Measurements from ENCODE around the gene PPP1R36.
A peak's percentile ranks its signal among the peaks of the same experiment; 100 is the strongest.
"Not testable (repeated sequence)": the region's sequence is repeated elsewhere in the genome, so short reads cannot be mapped to it uniquely, and the experiment has no call there.

The PPP1R36 gene

DNA sequence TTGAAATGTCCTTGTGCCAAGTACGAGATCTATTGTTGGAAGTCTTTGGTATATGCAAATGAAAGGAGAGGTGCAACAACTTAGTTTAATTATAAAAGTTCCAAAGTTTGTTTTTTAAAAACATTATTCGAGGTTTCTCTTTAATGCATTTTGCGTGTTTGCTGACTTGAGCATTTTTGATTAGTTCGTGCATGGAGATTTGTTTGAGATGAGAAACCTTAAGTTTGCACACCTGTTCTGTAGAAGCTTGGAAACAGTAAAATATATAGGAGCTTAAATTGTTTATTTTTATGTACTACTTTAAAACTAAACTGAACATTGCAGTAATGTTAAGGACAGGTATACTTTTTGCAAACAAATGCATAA, 6.9 kb upstream of the PPP1R36 start:
- no peak overlapping the region for H3K4me3 ChIP-seq (ENCODE audit: low read depth, low read length)
- TF ChIP-seq, protein P1, sequence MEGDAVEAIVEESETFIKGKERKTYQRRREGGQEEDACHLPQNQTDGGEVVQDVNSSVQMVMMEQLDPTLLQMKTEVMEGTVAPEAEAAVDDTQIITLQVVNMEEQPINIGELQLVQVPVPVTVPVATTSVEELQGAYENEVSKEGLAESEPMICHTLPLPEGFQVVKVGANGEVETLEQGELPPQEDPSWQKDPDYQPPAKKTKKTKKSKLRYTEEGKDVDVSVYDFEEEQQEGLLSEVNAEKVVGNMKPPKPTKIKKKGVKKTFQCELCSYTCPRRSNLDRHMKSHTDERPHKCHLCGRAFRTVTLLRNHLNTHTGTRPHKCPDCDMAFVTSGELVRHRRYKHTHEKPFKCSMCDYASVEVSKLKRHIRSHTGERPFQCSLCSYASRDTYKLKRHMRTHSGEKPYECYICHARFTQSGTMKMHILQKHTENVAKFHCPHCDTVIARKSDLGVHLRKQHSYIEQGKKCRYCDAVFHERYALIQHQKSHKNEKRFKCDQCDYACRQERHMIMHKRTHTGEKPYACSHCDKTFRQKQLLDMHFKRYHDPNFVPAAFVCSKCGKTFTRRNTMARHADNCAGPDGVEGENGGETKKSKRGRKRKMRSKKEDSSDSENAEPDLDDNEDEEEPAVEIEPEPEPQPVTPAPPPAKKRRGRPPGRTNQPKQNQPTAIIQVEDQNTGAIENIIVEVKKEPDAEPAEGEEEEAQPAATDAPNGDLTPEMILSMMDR (IDR thresholded peaks at IDR 0.05; ENCODE audit: low read depth, low read length): no peak
- TF ChIP-seq POLR2A (IDR thresholded peaks at IDR 0.05; ENCODE audit: extremely low read depth, insufficient read length): no peak

DNA sequence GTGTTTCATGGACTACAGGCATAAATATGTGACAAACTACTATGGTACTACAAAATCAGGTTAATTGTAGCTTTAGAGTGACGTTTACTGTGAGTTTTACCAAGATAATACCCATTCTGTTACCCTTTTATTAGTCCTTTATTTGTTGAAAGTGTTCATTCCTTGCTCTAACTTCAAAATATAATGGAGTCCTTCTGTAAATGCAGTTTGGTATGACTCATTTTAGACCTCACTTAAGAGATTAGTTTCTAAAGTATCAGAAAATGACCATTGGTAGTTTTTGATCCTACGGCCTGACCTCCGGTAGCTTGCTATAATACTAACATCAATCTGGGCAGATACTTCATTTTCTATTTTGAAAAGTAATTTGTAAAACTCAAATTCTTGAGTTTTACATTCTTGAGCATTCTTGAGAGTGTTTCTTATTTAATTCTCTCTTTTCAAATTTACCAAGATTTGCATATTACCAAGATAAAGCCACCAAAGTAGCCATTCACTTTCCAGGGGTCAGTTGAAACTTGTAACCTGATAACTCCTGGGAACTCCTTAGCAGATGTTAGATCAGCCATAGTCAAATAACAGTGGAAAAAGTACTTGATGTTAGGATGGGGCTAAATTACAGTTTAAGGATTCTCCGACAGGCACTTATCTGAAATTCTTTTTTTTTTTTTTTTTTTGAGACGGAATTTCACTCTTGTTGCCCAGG, 5.0 kb upstream of the PPP1R36 start:
- no peak for TF ChIP-seq POLR2A (IDR thresholded peaks at IDR 0.05; ENCODE audit: extremely low read depth, insufficient read length)
- TF ChIP-seq, protein P1 (IDR thresholded peaks at IDR 0.05; ENCODE audit: low read depth, low read length): no peak
- TF ChIP-seq, protein P2, sequence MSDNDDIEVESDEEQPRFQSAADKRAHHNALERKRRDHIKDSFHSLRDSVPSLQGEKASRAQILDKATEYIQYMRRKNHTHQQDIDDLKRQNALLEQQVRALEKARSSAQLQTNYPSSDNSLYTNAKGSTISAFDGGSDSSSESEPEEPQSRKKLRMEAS (IDR thresholded peaks at IDR 0.05; ENCODE audit: low read depth, low read length): no peak
- TF ChIP-seq MYC (IDR thresholded peaks at IDR 0.05; ENCODE audit: low read depth, low read length): no peak
- no peak overlapping the region for H3K4me3 ChIP-seq (ENCODE audit: low read depth, low read length)
- no peak for DNase-seq (ENCODE audit: low read depth)

More for the DNA sequence above, 6.9 kb upstream of the PPP1R36 start:
- DNase-seq (ENCODE audit: low read depth): no peak

DNA sequence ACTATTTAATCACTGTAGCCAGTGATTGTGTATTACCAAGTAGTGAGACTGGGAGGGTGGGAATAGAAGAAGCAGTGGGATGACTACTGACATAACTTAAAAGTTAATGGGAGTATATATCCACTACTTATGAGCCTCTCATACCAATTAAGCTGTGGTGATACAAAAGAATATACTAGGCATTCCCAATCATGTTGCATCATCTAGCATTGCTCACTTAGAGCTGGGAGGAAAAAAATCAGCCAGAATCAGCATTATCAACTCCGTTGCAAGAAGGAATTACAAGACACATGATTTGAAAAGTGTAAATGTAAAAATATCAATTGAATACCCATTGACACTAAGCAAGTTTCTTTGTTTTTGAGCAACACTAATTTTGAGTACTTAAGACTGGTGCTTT, 745 bp upstream of the PPP1R36 start:
- H3K4me3 ChIP-seq (ENCODE audit: low read depth, low read length): no peak overlapping the region
- no peak for DNase-seq (ENCODE audit: low read depth)
- no peak for TF ChIP-seq MYC (IDR thresholded peaks at IDR 0.05; ENCODE audit: low read depth, low read length)

DNA sequence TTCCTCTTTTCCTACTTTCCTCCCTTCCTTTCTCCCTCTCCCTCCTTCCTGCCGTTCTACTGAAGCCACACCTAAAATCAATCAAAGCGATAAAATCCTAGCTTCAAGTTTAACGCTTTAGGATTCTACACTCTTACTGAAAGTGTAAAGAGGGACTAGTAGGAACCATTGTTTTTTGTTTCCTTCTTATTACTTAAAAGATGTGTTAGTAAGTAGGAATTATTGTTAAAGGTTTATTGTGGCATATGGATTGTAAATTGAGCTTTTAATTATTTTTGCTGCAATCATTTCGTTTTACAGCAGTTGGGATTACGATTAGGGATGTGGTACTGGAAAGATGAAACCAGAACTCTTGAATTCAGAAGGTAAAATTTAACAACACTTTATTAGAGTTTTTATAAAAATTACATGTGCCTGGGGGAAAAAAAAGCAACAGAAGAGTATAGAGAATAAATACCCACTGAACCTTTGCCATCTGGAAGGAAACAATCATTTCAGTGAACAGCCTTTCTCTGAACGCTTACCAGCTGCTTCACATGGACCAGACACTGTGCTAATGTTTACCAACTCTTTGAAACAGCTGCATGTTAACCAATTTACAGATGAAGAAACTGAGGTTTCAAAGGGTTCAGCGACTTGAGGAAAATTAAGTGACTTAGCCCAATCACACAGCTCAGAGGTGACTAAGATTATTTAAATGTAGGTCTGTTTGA, 1.0 kb downstream of the PPP1R36 start:
- DNase-seq (ENCODE audit: low read depth): no peak
- no peak overlapping the region for H3K4me3 ChIP-seq (ENCODE audit: low read depth, low read length)
- TF ChIP-seq MYC (IDR thresholded peaks at IDR 0.05; ENCODE audit: low read depth, low read length) (no peak), POLR2A (IDR thresholded peaks at IDR 0.05; ENCODE audit: extremely low read depth, insufficient read length) (no peak)
- TF ChIP-seq, protein P1 (IDR thresholded peaks at IDR 0.05; ENCODE audit: low read depth, low read length): no peak

DNA sequence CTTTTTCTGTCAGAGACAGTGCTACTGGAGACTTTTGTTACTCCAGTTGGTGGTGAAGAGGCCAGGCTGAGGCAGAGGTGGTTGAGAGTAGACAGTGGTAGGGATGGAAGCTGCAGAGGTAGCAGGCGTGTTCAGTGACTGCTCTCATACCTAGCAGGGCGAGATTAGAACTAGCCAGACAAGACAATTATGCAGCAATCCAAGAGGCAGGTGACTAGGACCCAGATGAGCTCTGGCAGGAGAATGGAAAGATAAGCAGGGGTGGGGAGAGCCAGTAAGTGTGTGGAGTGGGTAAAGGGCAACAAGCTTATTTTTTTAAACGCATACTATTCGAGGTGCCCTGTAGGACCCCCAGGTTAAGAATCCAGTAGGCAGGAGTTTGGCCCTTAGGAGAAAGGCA, 4.8 kb downstream of the PPP1R36 start:
- DNase-seq (ENCODE audit: low read depth): no peak
- H3K4me3 ChIP-seq (ENCODE audit: low read depth, low read length): no peak overlapping the region
- TF ChIP-seq, protein P2 (IDR thresholded peaks at IDR 0.05; ENCODE audit: low read depth, low read length): no peak
- no peak for TF ChIP-seq MYC (IDR thresholded peaks at IDR 0.05; ENCODE audit: low read depth, low read length)
- TF ChIP-seq, protein P1 (IDR thresholded peaks at IDR 0.05; ENCODE audit: low read depth, low read length): no peak
- TF ChIP-seq POLR2A (IDR thresholded peaks at IDR 0.05; ENCODE audit: extremely low read depth, insufficient read length): no peak

DNA sequence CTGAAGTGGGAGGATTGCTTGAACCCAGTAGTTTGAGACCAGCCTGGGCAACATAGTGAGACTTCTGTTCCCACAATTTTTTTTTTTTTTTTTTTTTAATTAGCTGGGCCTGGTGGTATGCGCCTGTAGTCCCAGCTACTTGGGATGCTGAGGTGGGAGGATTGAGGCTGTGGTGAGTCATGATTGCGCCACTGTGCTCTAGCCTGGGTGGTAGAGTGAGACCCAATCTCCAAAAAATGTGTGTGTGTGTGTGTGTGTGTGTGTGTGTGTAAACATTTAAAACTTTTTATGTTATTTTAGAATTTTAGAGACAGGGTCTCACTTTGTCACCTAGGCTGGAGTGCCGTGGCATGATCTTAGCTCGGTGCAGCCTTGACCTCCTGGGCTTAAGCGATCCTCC, 6.8 kb downstream of the PPP1R36 start:
- DNase-seq (ENCODE audit: low read depth): peak; percentile 92
- TF ChIP-seq, protein P1 (IDR thresholded peaks at IDR 0.05; ENCODE audit: low read depth, low read length): no peak
- TF ChIP-seq, protein P2 (IDR thresholded peaks at IDR 0.05; ENCODE audit: low read depth, low read length): no peak
- TF ChIP-seq MYC (IDR thresholded peaks at IDR 0.05; ENCODE audit: low read depth, low read length) (no peak), POLR2A (IDR thresholded peaks at IDR 0.05; ENCODE audit: extremely low read depth, insufficient read length) (no peak)
- H3K4me3 ChIP-seq (ENCODE audit: low read depth, low read length): no peak overlapping the region

DNA sequence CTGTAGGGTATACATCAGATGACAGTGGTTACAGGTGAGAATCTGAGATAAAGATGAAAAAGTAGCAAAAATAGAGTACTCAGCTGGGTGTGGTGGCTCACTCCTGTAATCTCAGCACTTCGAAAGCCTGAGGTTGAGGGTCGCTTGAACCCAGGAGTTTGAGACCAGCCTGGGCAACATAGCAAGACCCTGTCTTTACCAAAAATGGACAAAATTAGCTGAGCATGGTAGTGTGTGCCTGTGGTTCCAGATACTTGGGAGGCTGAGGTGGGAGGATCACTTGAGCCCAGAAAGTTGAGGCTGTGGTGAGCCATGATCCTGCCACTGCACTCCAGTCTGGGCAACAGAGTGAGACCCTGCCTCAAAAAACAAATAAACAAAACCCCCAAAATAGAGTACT, 8.5 kb downstream of the PPP1R36 start:
- not testable (repeated sequence) for DNase-seq (ENCODE audit: low read depth); H3K4me3 ChIP-seq (ENCODE audit: low read depth, low read length)
